ENCODE data around the gene SNHG17.
"Not testable (repeated sequence)": the region's sequence is repeated elsewhere in the genome, so short reads cannot be mapped to it uniquely, and the experiment has no call there.

SNHG17 gene

DNA sequence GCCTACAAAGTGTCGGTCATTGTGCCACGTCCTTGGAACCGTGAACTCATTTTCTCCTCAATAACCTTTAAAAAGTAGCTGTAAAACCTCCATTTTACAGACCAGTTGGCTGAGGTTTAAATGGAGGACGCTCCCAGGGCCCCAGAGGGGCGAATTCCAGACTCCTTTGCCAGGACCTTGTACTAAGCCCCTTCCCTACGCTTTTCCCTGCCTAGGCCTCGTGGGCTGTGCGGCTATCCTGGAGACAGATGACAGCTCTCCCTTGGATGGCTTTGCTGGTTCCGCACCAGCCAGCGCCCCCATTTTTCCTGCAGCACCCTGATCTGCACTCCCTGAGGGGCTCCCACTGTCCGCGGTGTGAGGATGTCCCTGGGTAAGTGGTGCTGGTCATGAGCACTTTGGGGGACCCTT lies 12.1 kb upstream of the SNHG17 start:
- no peak for DNase-seq

DNA sequence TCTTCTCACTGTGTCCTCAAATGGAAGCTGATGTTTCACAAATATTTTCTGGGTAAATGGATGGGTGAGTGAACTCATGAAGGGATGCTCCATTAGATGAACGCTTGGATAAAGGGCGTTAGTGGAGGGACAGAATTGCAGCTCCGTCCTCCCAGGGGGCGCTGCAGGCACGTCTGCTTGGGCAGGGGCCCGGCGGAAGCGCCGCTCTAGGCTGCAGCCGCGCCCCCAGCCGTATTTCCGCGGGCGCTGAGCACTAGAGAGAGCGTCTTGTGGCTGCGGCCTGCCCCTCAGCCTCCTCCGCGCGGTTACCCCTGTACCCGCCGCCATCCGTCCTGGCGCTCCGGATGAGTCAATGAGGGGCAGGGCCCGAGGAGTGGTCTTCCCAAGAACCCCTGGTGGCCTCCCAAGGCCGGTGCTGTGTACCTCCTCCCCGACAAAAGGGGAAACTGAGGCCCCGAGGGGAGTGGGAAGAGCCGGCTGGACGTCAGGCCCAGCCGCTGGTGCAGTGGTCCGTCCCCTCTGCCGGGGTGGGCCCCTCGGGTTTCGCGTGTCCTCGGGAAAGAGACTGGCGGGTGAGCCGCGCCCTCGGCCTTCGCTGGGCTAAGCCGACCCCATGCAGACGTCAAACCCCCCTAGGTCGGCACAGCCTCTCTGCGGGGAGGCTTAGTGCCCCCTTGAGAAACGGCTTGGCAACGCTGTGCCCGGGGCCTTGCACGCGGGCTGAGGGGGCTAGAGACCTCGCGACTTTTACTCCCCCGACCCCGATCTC lies 11.5 kb upstream of the SNHG17 start:
- DNase-seq: peak; percentile 49 to 54

DNA sequence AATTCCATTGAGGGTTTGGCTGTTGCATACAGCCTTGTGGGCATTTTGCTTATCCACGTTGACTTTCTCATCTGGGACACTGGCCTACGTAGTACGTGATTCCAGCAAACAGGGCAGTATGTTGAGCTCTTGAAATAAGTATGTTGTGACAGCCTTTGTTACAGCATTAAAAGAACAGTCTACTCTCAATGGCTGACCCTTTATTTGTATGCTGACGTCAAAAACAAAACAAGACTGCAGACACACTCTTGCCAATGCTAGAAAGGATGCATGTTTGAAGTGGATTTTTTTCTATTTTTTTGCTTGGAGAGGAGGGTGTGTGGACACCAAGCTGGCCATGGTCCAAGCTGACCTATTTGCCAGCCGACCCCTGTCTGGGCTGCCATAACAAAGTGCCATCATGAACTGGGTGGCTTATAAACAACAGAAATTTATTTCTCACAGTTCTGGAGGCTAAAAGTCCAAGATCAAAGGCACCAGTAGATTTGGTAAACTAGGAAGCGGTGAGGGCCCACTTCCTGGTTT lies 10.8 kb upstream of the SNHG17 start:
- DNase-seq: no peak

DNA sequence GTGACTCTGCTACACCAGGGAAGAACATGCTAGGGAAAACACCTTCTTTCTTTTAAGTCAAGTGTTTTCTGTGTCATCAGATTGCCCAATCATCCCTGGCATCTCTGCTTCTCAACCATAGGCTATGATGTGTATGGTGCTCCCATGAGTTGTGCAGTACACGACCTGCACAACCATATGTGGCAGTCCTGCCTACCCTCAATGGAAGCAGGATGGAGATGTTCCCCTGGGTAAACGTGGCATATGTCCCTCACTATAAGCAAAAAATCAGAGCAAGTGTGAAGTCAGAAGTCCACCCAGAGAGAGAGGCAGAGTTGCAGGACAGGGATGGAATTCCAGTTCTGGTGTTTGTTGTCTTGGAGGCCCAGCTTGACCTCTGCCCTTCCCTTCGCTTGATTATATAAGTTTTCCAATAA lies 10.3 kb upstream of the SNHG17 start:
- no peak for DNase-seq

DNA sequence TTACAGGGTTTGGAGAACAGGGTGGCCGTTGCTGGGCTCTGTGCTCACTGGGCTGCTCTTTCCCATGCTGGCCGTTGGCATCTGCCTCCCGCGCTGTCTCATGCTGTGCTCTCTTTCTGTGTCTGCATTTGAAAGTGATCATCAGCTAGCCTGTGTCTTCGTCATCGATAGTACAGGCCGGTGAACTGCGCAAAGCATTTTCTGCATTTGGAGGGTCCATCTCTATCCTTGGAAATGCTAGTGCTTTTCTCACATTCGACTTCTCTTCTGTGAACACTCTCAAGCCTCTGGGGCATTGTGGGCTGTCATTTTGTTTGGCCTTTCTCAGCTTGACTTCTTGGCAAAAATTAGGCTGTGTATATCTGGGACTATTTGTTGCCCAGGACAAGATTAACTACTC lies 6.8 kb upstream of the SNHG17 start:
- DNase-seq: no peak

DNA sequence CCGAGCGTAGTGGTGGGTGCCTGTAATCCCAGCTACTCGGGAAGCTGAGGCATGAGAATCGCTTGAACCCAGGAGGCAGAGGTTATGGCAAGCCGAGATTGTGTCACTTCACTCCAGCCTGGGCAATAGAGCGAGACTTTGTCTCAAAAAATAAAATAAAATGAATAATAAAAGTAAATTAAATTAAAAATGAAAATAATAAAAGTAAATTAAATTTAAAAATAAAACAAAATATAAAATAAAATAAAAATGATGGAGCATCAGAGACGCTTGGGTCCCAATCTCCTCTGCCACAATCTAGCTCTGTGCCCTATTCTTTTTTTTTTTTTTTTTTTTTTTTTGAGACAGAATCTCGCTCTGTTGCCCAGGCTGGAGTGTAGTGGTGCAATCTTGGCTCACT lies 6.0 kb upstream of the SNHG17 start:
- DNase-seq: not testable (repeated sequence)

DNA sequence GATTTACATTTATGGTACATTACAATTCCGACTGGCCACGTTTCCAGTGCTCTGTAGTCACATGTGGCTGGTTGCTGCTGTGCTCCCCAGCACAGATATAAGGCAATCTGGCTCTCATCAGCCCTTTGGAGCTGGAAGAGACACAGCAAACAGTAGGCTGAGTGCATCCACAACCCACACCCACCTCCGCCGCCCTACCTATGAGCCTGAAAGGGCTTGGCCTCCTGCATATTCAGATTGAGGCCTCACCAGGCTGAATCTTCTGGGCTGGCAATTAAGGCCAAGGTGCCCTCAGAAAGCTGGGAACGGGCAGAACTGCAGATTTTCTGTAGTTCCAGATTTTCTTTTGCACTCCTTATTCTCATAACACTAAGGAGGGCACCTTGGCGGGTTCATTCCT lies 2.7 kb upstream of the SNHG17 start:
- DNase-seq: no peak

DNA sequence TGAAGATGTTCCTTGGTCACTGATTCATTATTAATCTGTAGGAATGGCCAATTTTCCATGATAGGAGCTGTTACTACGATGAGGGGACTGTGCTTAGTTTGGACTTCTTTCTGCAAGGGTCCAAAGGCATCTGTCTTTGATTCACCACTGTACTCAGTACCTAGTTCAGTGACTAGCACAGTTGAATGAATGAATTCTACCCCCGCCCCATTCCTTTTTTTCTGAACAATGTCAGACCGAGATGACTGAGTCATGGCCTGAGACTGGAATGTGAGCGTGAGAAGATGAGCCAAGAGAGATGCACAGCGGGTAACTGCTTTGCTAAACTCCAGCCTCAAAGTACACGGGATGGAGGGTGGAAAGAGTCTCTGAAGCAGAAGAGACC lies 419 bp upstream of the SNHG17 start:
- DNase-seq: no peak

DNA sequence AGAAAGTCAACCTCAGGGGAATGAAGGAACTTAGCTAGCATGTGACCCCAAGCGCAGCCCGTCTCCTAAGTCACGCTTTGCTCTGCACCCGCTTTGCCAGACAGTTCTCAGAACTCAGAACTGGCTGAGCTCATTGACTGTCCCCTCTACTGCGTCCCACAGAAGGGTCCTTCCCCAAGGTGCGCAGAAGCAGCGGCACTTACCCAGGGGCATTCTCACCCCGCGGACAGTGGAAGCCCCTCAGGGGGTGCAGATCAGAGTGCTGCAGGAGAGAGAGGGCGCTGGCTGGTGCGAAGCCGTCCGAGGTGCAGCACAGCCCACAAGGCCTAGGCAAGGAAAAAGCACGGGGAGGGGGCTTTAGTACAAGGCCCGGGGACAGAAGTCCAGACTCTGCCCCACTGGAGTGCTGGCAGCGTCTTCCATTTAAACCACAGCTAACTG lies 807 bp downstream of the SNHG17 start:
- DNase-seq: peak; percentile 42 to 47

DNA sequence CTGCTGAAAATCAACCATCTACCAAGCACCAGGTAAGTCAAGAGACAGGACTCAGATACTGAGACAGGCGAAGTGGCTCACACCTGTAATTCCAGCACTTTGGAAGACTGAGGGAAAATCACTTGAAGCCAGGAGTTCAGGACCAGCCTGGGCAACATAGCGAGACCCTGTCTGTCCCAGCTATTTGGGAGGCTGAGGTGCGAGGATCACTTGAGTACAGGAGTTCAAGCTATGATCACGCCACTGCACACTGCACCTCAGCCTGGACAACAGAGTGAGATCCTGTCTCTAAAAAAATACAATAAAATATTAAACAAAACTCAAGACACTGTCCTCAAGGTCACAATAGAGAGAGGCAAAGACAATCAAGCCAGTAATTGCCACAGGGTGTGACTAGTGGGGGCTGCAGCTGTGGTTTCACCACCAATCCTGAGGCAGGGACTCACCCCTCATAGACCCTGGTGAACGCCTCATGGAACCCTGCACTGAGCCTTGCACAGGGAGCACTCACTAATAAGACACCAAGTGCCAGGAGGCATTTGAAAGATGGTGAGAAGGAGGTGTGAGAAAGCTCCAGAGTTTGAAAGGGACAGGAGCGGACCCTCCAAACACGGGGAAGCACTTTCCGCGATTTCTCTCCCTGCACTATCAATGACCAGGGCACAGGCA lies 1.7 kb downstream of the SNHG17 start:
- no peak for DNase-seq

DNA sequence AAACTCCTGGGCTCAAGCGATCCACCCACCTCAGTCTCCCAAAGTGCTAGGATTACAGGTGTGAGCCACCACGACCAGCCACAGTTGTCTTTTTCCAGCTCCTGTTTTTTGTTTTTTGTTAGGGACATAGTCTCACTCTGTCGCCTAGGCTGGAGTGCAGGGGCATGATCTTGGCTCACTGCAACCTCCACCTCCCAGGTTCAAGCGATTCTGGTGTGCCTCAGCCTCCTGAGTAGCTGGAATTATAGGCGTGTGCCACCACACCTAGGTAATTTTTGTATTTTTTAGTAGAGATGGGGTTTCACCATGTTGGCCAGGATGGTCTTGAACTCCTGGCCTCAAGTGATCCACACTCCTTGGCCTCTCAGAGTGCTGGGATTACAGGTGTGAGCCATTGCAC lies 2.3 kb downstream of the SNHG17 start:
- DNase-seq: not testable (repeated sequence)

DNA sequence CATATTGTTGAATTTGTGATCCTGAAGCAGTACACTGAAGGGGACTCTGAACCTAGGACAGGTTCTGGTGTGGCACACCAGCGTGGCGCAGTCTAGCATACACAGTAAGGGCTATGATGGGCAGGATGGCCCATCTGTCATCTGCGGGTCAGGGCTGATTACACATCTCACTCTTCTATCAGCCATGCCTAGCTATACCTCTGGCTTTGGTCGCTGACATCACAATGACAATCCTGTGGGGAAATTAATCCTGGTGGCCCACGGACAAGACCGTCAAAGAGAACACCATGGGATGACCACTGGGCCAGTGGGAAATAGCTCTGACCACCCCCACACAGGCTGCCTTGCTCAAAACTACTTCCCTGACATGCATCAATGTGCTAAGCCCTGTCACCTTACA lies 2.8 kb downstream of the SNHG17 start:
- no peak for DNase-seq

DNA sequence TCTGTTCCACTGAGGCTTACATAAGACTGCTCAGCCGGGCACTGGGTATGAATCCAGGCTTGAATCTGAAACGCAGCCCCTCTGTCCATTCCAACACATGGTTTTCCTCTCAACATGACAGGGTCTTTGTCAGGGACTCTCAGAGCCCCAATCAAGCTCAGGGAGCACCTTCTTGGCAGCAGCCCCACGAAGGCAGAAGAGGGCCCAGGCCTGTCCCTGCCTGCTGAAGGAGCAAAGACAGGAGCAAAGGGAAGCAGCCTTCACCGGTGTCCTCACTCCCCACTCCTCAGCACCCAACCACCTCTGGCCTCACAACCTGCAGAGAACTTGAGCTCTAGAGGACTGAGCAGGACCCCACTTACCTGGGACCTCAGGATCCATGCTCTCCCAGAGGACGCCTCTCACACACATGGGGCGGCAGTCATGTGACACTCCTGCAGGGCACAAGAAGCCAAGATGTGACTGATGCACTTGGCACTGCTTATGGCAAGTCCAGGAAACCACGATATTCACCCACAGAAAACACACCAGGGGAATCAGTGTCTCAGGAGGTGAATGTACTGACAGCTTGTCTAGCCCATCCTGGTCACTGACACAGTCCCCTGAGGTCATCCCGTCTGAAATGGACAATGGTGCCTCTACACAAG lies 4.3 kb downstream of the SNHG17 start:
- no peak for DNase-seq

DNA sequence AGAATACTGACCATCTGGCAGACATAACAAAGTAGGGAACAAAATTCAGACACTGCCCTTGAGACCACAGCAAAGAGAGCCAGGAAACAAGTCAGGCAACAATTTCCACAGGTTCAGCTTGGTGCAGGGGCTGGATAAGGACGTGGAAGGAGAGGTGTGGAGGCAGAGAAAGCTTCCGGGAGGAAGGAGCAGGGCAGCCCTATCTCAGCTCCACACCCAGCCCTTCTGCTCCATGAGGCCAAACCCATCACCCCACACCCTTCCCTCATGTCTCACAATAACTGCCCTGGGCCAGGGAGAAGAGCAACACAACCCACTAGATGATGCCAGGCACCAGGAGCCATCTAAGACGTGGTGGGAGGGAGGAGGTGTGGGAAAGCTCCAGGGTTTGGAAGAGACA lies 5.8 kb downstream of the SNHG17 start:
- no peak for DNase-seq

DNA sequence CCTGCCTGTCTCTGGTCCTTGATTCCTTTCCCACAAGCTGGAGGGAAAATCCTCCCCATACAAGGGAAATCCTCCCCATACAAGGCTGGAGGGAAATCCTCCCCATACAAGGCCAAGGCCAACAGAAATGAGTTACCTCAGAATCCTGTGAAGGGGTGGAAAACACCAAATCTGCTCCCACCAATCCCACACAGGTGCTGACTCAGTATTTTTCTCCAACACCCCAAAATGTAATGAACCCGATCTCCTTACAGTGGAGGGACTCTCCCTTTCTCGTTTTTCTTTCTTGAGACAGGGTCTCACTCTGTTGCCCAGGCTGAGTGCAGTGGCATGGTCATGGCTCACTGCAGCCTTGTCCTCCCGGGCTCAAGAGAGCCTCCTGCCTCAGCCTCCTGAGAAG lies 6.3 kb downstream of the SNHG17 start:
- no peak for DNase-seq

DNA sequence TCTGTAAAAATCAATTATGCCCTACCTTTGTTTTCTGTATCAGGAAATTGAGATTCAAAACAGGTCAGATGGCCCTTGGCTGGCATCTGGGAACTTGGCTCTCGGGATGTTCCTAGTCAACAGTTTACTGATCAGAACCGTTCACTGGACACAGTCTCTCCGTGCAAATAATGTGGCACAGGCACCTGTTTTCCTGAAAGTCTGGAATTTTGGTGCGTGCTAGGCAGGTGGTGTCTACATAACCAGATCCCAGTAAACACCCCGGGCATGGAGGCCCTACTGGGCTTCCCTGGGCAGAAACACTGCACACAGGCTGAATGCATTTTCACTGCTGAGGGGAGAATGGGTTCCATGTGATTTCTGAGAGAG lies 7.5 kb downstream of the SNHG17 start:
- no peak for DNase-seq

DNA sequence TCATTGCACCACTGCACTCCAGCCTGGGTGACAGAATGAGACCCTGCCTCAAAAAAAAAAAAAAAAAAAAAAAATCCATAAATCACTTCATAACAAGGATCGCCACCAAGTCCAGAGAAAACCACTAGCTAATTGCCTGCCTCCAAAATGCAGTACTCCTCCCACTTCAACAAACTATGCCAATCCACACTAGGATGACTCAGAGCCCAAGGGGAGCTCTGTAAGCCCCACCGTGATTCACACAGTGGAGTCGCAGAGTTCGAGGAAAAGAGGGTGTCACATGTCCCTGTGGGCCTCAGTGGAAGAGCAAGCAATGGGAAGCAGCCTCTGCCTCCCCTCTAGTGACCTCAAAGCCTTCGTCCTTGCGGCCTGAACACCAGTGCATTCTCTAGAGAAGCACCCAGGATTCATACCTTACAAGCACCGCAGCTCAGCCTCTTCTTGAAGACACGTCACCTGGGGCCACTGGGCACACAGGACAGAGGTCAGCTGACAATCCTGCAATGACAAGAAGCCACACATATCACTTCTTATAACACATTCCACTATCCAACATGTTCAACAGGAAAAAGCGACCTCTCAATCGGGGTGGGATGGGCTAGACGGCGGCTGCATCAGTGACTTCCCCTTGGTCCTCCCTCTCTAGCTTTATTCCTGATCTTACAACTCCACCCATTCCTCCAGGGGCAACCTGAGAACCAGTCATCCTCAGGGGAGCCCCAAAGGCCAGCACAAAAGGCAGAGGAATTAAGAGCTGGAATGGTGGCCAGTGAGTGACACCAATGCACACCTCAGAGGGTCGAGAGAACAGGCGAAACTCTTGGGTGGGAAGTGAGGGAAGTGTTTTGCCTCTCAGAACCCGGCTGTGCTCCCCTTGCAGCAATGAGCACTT lies 8.9 kb downstream of the SNHG17 start:
- DNase-seq: no peak

DNA sequence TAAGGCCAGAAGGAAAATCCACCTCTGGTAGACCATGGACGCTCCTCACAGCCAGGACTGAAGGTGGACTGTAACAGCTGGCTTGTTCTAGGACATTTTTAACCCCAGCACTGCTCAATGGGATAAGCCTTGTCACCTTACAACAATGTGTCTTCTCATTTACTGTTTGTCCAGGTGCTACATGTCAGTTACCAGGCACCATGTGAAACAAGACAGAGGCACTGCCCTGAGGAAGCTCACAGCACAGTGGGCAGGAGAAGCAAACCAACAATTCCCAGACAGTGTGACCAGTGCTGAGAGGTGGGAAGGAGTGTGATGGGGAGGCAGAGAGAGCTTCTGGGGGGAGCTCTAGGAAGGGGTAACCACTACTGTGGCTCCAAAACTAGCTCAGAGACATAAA lies 10.7 kb downstream of the SNHG17 start:
- DNase-seq: no peak

DNA sequence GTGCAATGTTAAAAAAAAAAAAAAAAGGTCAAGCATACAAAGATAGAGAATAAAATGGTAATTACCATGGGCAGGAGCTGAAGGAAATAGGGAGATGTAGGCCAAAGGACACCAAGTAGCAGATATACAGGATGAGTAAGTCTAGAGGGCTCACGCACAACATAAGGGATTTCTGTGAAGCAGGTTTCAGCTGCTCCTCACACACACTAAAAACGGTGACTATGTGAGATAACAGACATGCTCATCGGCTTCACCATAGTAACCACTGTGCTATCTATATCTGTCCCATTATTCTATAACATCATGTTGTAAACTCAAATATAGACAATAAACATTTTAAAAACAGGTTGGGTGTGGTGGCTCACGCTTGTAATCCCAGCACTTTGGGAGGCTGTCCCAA lies 11.6 kb downstream of the SNHG17 start:
- DNase-seq: no peak

DNA sequence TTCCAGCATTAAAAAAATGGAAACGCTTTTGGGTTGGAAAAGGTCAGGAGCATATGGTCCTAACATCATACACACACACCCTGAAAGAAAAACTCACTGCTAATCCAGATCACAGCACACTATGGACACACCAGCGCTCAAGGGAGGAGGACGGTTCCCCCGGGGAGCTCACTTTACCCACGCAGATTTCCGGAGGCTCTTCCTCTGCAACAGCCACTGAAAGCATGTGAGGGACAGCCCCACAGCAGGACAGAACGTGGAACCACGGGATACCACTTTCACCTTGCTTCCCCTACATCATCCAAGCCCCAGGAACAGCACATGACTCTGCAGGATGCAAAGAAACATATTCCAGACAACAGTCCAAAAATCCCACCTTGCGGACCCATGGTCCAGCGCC lies 13.2 kb downstream of the SNHG17 start:
- no peak for DNase-seq

DNA sequence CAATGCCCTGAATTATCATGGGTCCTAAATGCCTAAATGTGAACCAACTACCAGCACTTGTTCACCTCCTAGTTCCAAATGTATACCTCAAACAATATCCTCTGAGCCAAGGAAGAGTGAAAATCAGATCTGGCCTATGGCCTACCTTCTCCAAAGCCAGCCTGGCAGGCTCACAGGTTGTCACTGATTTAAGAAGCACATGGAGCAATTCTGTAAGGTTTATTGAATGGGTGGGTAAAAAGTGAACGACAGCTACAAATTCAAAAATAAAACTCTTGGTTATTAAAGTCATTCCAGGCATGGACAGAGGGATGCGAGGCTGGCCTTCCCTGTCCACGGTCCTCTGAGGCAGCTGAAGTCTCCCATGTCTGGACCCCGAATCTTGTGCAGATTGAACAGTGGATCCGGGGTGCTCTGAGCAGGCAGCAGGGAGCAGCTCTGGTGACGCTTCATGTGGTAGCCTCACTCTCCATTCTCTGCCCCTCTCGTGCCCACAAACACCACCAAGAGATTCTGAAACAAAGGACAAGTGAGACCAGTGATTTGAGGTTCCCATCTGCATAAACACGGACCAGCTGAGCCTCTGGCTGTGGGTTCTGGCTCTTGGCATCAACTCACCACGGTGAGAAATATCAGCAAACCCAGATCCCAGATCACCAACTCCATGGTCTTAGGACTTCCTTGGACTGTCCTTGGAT lies 14.6 kb downstream of the SNHG17 start:
- DNase-seq: no peak

DNA sequence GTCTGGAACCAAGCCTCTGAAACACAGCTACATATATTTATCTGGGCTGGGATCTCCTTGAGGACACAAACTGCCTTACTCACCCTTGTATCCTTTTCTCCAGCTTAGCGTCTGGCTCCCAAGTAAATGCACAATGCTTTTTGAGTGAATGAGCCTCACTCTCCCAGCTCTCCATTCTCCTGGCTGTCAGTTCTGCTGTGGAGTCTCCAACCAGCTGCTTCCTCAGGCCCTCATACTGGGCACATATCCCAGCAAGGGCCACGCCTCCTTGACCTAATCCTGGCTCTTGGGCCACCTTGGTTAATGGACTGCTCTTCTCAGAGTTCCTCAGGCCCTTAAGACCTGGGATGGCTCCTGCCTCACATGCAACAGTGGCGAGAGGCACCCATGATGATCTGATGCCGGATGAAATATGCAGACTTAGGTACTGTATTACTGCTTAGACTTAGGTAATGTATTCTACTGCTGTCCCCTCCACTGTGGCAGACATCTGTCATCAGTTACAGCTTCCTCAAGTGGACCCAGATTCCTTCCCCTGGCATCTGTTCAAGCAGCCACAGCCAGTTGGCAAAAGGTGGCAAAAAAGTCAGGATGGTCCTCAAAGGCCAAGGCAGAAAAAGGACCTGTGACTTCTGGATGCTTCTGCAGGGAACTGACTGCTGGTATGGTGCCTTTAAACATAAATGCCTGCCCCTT lies 16.5 kb downstream of the SNHG17 start:
- no peak for DNase-seq

All from AML-193 (cell line).